Hepatocyte (in vitro differentiated cells): ENCODE data around the gene NCKAP5L. TPM values are rescaled to one million over a fixed set of nuclear protein-coding genes. Genes with fewer than 3 reads are reported as not detected.
"Not testable (repeated sequence)": the region's sequence is repeated elsewhere in the genome, so short reads cannot be mapped to it uniquely, and the experiment has no call there.

Experiments used
- DNase-seq: peaks from one replicate; pipeline ENCODE4 v3.0.0-alpha.2; 2016; ENCODE audit warnings: low spot score
- H2AFZ ChIP-seq: fragments of 200-600 bp; sonication (generic); 2 replicates; pipeline ENCODE4 v1.6.0; 2016; ENCODE audit warnings: antibody characterized with exemption, mild to moderate bottlenecking
- H3K27ac ChIP-seq: fragments of 200-600 bp; sonication (generic); 2 replicates; pipeline ENCODE4 v1.5.1; 2016; ENCODE audit warnings: mild to moderate bottlenecking
- H3K27me3 ChIP-seq: fragments of 200-600 bp; sonication (generic); 2 replicates; pipeline ENCODE4 v1.6.1; 2016
- H3K36me3 ChIP-seq: fragments of 200-600 bp; sonication (generic); replicated peaks from 2 replicates; pipeline ENCODE4 v1.5.1; 2016; ENCODE audit warnings: low read depth; ENCODE audit not compliant: insufficient read depth
- H3K4me1 ChIP-seq: fragments of 200-600 bp; sonication (generic); 2 replicates; pipeline ENCODE4 v1.5.1; 2016; ENCODE audit warnings: mild to moderate bottlenecking, moderate library complexity; ENCODE audit not compliant: insufficient read depth
- H3K4me2 ChIP-seq: fragments of 200-600 bp; sonication (generic); 2 replicates; pipeline ENCODE4 v1.6.0; 2016
- H3K4me3 ChIP-seq: fragments of 200-600 bp; sonication (generic); 2 replicates; pipeline ENCODE4 v1.5.1; 2016; ENCODE audit warnings: mild to moderate bottlenecking
- H3K79me2 ChIP-seq: fragments of 200-600 bp; sonication (generic); 2 replicates; pipeline ENCODE4 v1.6.0; 2017; ENCODE audit warnings: mild to moderate bottlenecking
- H3K9me2 ChIP-seq: fragments of 200-600 bp; sonication (generic); replicated peaks from 2 replicates; pipeline ENCODE4 v1.6.0; 2017; ENCODE audit warnings: mild to moderate bottlenecking; ENCODE audit not compliant: insufficient read depth
- H3K9me3 ChIP-seq: fragments of 200-600 bp; sonication (generic); 2 replicates; pipeline ENCODE4 v1.5.1; 2016; ENCODE audit warnings: low read depth, mild to moderate bottlenecking
- H4K20me1 ChIP-seq: fragments of 200-600 bp; sonication (generic); 2 replicates; pipeline ENCODE4 v1.6.0; 2016; ENCODE audit warnings: mild to moderate bottlenecking; ENCODE audit not compliant: insufficient read depth, poor library complexity, severe bottlenecking
- CTCF ChIP-seq: fragments of 200-600 bp; sonication (generic); IDR thresholded peaks from 2 replicates; pipeline ENCODE4 v1.5.1; 2016; ENCODE audit warnings: antibody characterized with exemption, mild to moderate bottlenecking; ENCODE audit not compliant: poor library complexity
- EZH2 ChIP-seq: fragments of 200-600 bp; sonication (generic); IDR thresholded peaks from 2 replicates; pipeline ENCODE4 v1.6.1; 2016; ENCODE audit warnings: antibody characterized with exemption, mild to moderate bottlenecking, borderline replicate concordance
- EZH2phosphoT487 ChIP-seq: fragments of 200-600 bp; sonication (generic); IDR thresholded peaks from one replicate; pipeline ENCODE4 v1.6.1; 2018; ENCODE audit warnings: antibody characterized with exemption, mild to moderate bottlenecking, low read depth, moderate library complexity; ENCODE audit not compliant: unreplicated experiment, severe bottlenecking
- WGBS: methylation state at CpG from one replicate; pipeline ENCODE4 v1.1.6; 2016; ENCODE audit warnings: low lambda C conversion rate; ENCODE audit errors: missing lambda C conversion rate; 5-methylcytosine and 5-hydroxymethylcytosine counted together
- polyA plus RNA-seq: library from polyadenylated mRNA; unstranded; fragments of >200 nt; fragmentation: Nextera tagmentation; extraction: Ambion mirVana; gene quantifications from 2 replicates; pipeline ENCODE4 v1.2.1, GENCODE V29; 2016
- total RNA-seq: library from RNA; depleted of rRNA; stranded (reverse); fragments of >200 nt; gene quantifications from 2 replicates; pipeline ENCODE4 v1.2.3, GENCODE V29; 2014

The NCKAP5L gene
- total and polyA plus RNA-seq, 2 experiments from 2014 or later, result 14.5 to 26.7 TPM

- TF ChIP-seq EZH2phosphoT487, result no peak
- Histone ChIP-seq H3K4me1 (peaks cover 28% of the 10 kb centered on the region), H3K79me2 (no peaks in the 10 kb centered on the region), H3K9me3 (no peaks in the 10 kb centered on the region), H3K27ac (peak overlapping the region; percentile 20), H4K20me1 (no peaks in the 10 kb centered on the region), H3K36me3 (no peaks in the 10 kb centered on the region), H3K27me3 (no peaks in the 10 kb centered on the region), H3K9me2 (no peaks in the 10 kb centered on the region), H2AFZ (no peak overlapping the region), H3K4me3 (no peak overlapping the region), H3K4me2 (no peak overlapping the region)
- WGBS, result 91% methylated on average over 5 of the region's 5 CpGs
- no peak for DNase-seq
These were observed 44.2 kb upstream of the NCKAP5L start for GRCh38 chr12:49872381-49872780.

GRCh38 chr12:49871811-49872251 lies 43.6 kb upstream of the NCKAP5L start:
- H3K36me3 ChIP-seq, H3K9me2 ChIP-seq, H3K27me3 ChIP-seq, H3K79me2 ChIP-seq, H4K20me1 ChIP-seq, H3K4me2 ChIP-seq, DNase-seq, H2AFZ ChIP-seq, H3K9me3 ChIP-seq, H3K4me3 ChIP-seq: not testable (repeated sequence)
- H3K4me1 ChIP-seq, result peaks cover 29% of the 10 kb centered on the region
- WGBS, result 83% methylated on average over 8 of the region's 8 CpGs
- H3K27ac ChIP-seq, result peak overlapping the region; percentile 20

- H3K36me3 ChIP-seq, result no peaks in the 10 kb centered on the region
- peaks cover 29% of the 10 kb centered on the region for H3K4me1 ChIP-seq
- H3K9me2 ChIP-seq, result no peaks in the 10 kb centered on the region
- H4K20me1 ChIP-seq, result no peaks in the 10 kb centered on the region
- no peaks in the 10 kb centered on the region for H3K79me2 ChIP-seq
- no peak overlapping the region for H3K4me3 ChIP-seq
- no peak for TF ChIP-seq CTCF
- no peak for TF ChIP-seq EZH2
- no peak for TF ChIP-seq EZH2phosphoT487
- no peak overlapping the region for H3K4me2 ChIP-seq
- no peak overlapping the region for H2AFZ ChIP-seq
- H3K27ac ChIP-seq, result no peak overlapping the region
- no peaks in the 10 kb centered on the region for H3K9me3 ChIP-seq
- WGBS, result 64% methylated on average over 4 of the region's 4 CpGs
- no peaks in the 10 kb centered on the region for H3K27me3 ChIP-seq
- no peak for DNase-seq
These were observed 43.0 kb upstream of the NCKAP5L start for GRCh38 chr12:49871263-49871561.

- no peaks in the 10 kb centered on the region for H3K27me3 ChIP-seq
- no peak overlapping the region for H3K4me3 ChIP-seq
- no peak for DNase-seq
- no peaks in the 10 kb centered on the region for H3K9me2 ChIP-seq
- H3K4me2 ChIP-seq, result no peak overlapping the region
- no peaks in the 10 kb centered on the region for H3K79me2 ChIP-seq
- H2AFZ ChIP-seq, result no peak overlapping the region
- WGBS, result 96% methylated on average over 10 of the region's 11 CpGs
- no peaks in the 10 kb centered on the region for H4K20me1 ChIP-seq
- H3K36me3 ChIP-seq, result no peaks in the 10 kb centered on the region
- no peak overlapping the region for H3K27ac ChIP-seq
- TF ChIP-seq EZH2 (no peak), EZH2phosphoT487 (no peak), CTCF (no peak)
- H3K4me1 ChIP-seq, result peaks cover 29% of the 10 kb centered on the region
- no peaks in the 10 kb centered on the region for H3K9me3 ChIP-seq
These were observed 42.5 kb upstream of the NCKAP5L start for GRCh38 chr12:49870501-49871262.
